Neuronal stem cell (in vitro differentiated cells): ENCODE measurements around the gene DUS1L.
A peak's percentile ranks its signal among the peaks of the same experiment; 100 is the strongest.

Experiments used
- DNase-seq: peaks from one replicate; pipeline ENCODE4 v3.0.0-alpha.2; 2013; ENCODE audit warnings: low spot score
- H2AFZ ChIP-seq: one replicate; pipeline ENCODE4 v1.6.1; 2013; ENCODE audit warnings: mild to moderate bottlenecking, low read length, inconsistent platforms
- H2AK5ac ChIP-seq: 2 replicates; pipeline ENCODE4 v1.6.1; 2013; ENCODE audit warnings: low read depth, mild to moderate bottlenecking, inconsistent platforms, low read length, moderate library complexity, mixed read lengths
- H2BK120ac ChIP-seq: 2 replicates; pipeline ENCODE4 v1.6.1; 2013; ENCODE audit warnings: low read depth, mild to moderate bottlenecking, inconsistent platforms, low read length, moderate library complexity, mixed read lengths
- H2BK12ac ChIP-seq: one replicate; pipeline ENCODE4 v1.6.1; 2013; ENCODE audit warnings: low read length, inconsistent platforms
- H2BK15ac ChIP-seq: 2 replicates; pipeline ENCODE4 v1.6.1; 2013; ENCODE audit warnings: mild to moderate bottlenecking, low read length, inconsistent platforms, mixed read lengths
- H2BK5ac ChIP-seq: one replicate; pipeline ENCODE4 v1.6.1; 2013; ENCODE audit warnings: inconsistent platforms, mild to moderate bottlenecking, low read length, moderate library complexity
- H3K14ac ChIP-seq: one replicate; pipeline ENCODE4 v1.6.1; 2013; ENCODE audit warnings: low read length, inconsistent platforms
- H3K18ac ChIP-seq: 2 replicates; pipeline ENCODE4 v1.6.1; 2013; ENCODE audit warnings: low read length, inconsistent platforms
- H3K23ac ChIP-seq: 2 replicates; pipeline ENCODE4 v1.6.1; 2013; ENCODE audit warnings: low read depth, mild to moderate bottlenecking, mixed read lengths, low read length, inconsistent platforms; ENCODE audit not compliant: poor library complexity
- H3K27ac ChIP-seq: replicated peaks from 3 replicates; pipeline ENCODE4 v1.5.1; 2013; ENCODE audit warnings: low read length, inconsistent platforms
- H3K27me3 ChIP-seq, 3 experiments: 2 replicates each; pipeline ENCODE4 v1.6.1; 2013; ENCODE audit warnings: low read length in 3 of 3, mild to moderate bottlenecking in 2 of 3, inconsistent platforms in 1 of 3, low read depth in 1 of 3, mixed read lengths in 1 of 3, moderate library complexity in 1 of 3; ENCODE audit not compliant: control insufficient read depth in 3 of 3, insufficient read depth in 3 of 3
- H3K36me3 ChIP-seq, 2 donors: replicated peaks in 1 of 2; 2 replicates each; pipeline ENCODE4 v1.6.1; 2013; ENCODE audit warnings: low read length in 2 of 2; ENCODE audit not compliant: control insufficient read depth in 2 of 2, insufficient read depth in 2 of 2
- H3K4ac ChIP-seq: 2 replicates; pipeline ENCODE4 v1.6.1; 2013; ENCODE audit warnings: inconsistent platforms, mild to moderate bottlenecking, low read length, moderate library complexity
- H3K4me1 ChIP-seq, 2 donors: 1 replicate in 1 of 2; 2 replicates in 1 of 2; pipeline ENCODE4 v1.6.1; 2013; ENCODE audit warnings: low read length in 2 of 2, low read depth in 1 of 2; ENCODE audit not compliant: control insufficient read depth in 2 of 2, insufficient read depth in 1 of 2
- H3K4me2 ChIP-seq: one replicate; pipeline ENCODE4 v1.6.1; 2013; ENCODE audit warnings: mild to moderate bottlenecking, low read length, inconsistent platforms; ENCODE audit not compliant: insufficient read depth, poor library complexity, severe bottlenecking
- H3K4me3 ChIP-seq, 2 donors: 2 replicates each; pipeline ENCODE4 v1.5.1; 2013; ENCODE audit warnings: low read length in 2 of 2, mild to moderate bottlenecking in 2 of 2, inconsistent platforms in 1 of 2, moderate library complexity in 1 of 2
- H3K79me1 ChIP-seq: one replicate; pipeline ENCODE4 v1.6.1; 2013; ENCODE audit warnings: low read depth, mild to moderate bottlenecking, inconsistent platforms, low read length, moderate library complexity
- H3K9ac ChIP-seq: one replicate; pipeline ENCODE4 v1.6.1; 2013; ENCODE audit warnings: mild to moderate bottlenecking, low read depth, low read length, inconsistent platforms; ENCODE audit not compliant: poor library complexity
- H3K9me3 ChIP-seq, 2 donors: replicated peaks in 1 of 2; 2 replicates each; pipeline versions ENCODE3 to v1.6.1; 2013; ENCODE audit warnings: low read length in 2 of 2, mild to moderate bottlenecking in 2 of 2, inconsistent platforms in 1 of 2, low read depth in 1 of 2, mixed read lengths in 1 of 2, moderate library complexity in 1 of 2; ENCODE audit not compliant: control insufficient read depth in 2 of 2, insufficient read depth in 1 of 2
- H4K8ac ChIP-seq: one replicate; pipeline ENCODE4 v1.6.1; 2013; ENCODE audit warnings: low read depth, mild to moderate bottlenecking, inconsistent platforms, low read length, moderate library complexity
- H4K91ac ChIP-seq: one replicate; pipeline ENCODE4 v1.6.1; 2013; ENCODE audit warnings: low read length, low read depth, mild to moderate bottlenecking, inconsistent platforms; ENCODE audit not compliant: poor library complexity
- WGBS, 2 donors: extraction: QIAGEN DNeasy Blood & Tissue Kit; methylation state at CpG; one replicate each; pipeline ENCODE4 v1.1.7; 2013; ENCODE audit warnings: missing lambda C conversion rate in 2 of 2, mixed read lengths in 1 of 2; ENCODE audit not compliant: insufficient read length in 2 of 2, insufficient replicate concordance in 1 of 2; ENCODE audit errors: extremely low coverage in 2 of 2; 5-methylcytosine and 5-hydroxymethylcytosine counted together

The DUS1L gene

DNA sequence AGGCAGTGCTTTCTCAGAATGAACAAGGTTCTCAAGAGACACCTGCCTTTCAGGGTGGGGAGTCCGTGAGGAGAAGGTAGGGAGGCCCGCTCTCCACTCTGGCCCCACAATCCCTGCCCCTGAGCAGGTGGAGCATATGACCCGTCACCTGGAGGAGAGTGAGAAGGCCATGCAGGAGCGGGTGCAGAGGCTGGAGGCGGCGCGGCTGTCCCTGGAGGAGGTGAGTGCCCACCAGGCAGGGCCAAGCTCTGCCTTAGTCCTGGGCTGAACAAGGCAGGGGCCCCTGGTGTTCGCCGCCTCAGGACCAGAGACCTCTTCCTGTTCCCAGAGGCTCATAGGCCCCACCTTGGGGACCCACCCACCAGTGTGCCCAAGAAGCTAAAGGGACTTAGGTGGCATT, 36.6 kb downstream of the DUS1L start:
- Histone ChIP-seq H3K14ac (no peak overlapping the region), H3K9me3 (peaks cover 0 to 2% of the 10 kb centered on the region in 2 donors), H3K27me3 (no peaks in the 10 kb centered on the region), H3K18ac (no peak overlapping the region), H3K4ac (no peak overlapping the region), H3K36me3 (peaks cover 22 to 29% of the 10 kb centered on the region in 2 donors), H4K8ac (no peak overlapping the region), H3K79me1 (peaks cover 10% of the 10 kb centered on the region), H2BK12ac (peak overlapping the region; percentile 10), H2BK15ac (peak overlapping the region; percentile 58), H3K4me1 (peaks cover 8 to 16% of the 10 kb centered on the region in 2 donors), H3K4me3 (no peak overlapping the region), H2BK120ac (no peak overlapping the region), H3K27ac (no peak overlapping the region), H3K9ac (no peak overlapping the region), H2BK5ac (no peak overlapping the region), H4K91ac (no peak overlapping the region), H2AK5ac (no peak overlapping the region), H3K4me2 (no peak overlapping the region), H2AFZ (no peak overlapping the region), H3K23ac (no peak overlapping the region)
- no CpG with 5 or more reads among the region's 9 CpGs for WGBS, 2 donors
- no peak for DNase-seq

DNA sequence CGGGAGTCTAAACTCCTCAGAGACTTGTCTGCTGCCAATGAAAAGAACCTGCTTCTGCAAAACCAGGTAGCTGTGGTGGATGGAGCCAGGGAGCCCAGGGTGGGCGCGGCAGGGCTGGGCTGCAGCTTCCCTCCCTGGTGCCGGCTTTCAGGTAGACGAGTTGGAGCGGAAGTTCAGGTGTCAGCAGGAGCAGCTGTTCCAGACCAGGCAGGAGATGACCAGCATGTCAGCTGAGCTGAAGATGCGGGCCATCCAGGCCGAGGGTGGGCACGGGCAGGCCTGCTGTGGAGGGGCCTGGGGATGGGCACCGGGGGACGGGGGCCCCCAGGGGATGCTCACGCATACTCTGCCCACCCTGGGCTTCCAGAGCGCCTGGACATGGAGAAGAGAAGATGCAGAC, 37.4 kb downstream of the DUS1L start:
- peaks cover 18 to 29% of the 10 kb centered on the region in 2 donors for H3K36me3 ChIP-seq
- peaks cover 10 to 20% of the 10 kb centered on the region in 2 donors for H3K4me1 ChIP-seq
- no CpG with 5 or more reads among the region's 13 CpGs for WGBS, 2 donors
- no peak overlapping the region for H2AFZ ChIP-seq
- H3K27me3 ChIP-seq: no peaks in the 10 kb centered on the region
- peak overlapping the region; percentile 11 for H3K4me2 ChIP-seq
- no peak overlapping the region for H3K4ac ChIP-seq
- H3K4me3 ChIP-seq: no peak overlapping the region
- no peak overlapping the region for H2AK5ac ChIP-seq
- peak overlapping the region; percentile 89 for H3K23ac ChIP-seq
- H2BK120ac ChIP-seq: no peak overlapping the region
- H2BK5ac ChIP-seq: peak overlapping the region; percentile 39
- H2BK12ac ChIP-seq: no peak overlapping the region
- H3K27ac ChIP-seq: no peak overlapping the region
- no peak overlapping the region for H3K9ac ChIP-seq
- H4K91ac ChIP-seq: no peak overlapping the region
- H3K9me3 ChIP-seq: peaks cover 0 to 2% of the 10 kb centered on the region in 2 donors
- no peak overlapping the region for H2BK15ac ChIP-seq
- DNase-seq: no peak
- no peak overlapping the region for H4K8ac ChIP-seq
- no peak overlapping the region for H3K14ac ChIP-seq
- H3K79me1 ChIP-seq: peaks cover 6% of the 10 kb centered on the region
- H3K18ac ChIP-seq: no peak overlapping the region

DNA sequence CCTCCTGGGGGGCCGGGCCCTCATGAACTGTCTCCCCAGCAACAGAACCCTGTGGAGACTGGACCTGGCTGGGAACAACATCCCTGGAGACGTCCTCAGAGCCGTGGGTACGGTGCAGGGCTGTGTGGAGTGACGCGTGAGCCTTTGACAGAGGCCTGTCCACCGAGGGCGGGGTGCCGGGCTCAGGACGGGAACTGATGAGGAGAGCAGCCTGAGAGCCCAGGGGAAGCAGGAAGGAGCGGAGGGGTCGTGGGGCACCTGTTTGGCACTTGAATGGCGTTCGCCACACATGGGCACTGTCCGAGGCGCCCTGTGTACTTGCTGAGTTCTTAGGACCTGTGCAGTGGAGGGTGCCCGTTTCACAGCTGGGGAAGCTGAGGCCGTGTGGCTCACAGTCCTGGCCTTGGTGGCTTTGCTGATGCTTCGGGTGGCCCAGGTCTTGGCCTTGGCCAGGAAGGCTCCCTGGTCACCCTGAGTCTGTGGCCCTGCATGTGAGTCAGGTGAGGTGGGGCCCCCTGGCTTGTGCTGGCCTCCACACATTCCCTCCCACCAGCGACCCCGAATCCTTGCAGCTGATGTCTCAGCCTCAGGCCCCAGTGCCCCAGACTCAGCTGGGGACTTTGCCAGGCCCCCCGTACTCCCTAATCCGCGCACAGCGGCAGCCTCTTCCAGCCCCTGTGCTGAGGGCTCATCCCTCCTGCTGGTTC, 40.0 kb downstream of the DUS1L start:
- Histone ChIP-seq H3K9ac (peak overlapping the region; percentile 77), H3K4ac (no peak overlapping the region), H3K23ac (peak overlapping the region; percentile 65)

DNA sequence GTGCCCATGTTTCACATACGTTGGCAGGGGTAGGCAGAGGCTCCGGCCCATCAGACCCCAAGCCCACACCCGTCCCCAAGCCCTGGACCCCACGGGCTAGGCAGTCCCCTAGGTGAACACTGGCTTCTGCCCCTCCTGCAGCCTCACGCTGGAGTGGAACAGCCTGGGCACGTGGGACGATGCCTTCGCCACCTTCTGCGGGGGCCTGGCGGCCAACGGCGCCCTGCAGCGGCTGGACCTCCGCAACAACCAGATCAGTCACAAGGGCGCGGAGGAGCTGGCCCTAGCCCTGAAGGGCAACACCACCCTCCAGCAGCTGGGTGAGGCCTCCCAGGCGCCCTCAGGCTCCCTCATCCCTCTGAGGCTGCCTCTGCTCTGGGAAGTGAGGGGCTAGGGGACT, 40.7 kb downstream of the DUS1L start:
- H3K27me3 ChIP-seq: no peaks in the 10 kb centered on the region

More for the DNA sequence above, 40.0 kb downstream of the DUS1L start:
- H3K18ac ChIP-seq: no peak overlapping the region
- no peak overlapping the region for H4K8ac ChIP-seq
- peaks cover 9 to 13% of the 10 kb centered on the region in 2 donors for H3K4me1 ChIP-seq
- no peak overlapping the region for H2AFZ ChIP-seq
- H3K4me3 ChIP-seq: no peak overlapping the region
- no peak overlapping the region for H3K14ac ChIP-seq
- H3K4me2 ChIP-seq: no peak overlapping the region
- peak overlapping the region; percentile 70 for H2AK5ac ChIP-seq
- H3K27me3 ChIP-seq: no peaks in the 10 kb centered on the region
- H3K36me3 ChIP-seq: peaks cover 13 to 29% of the 10 kb centered on the region in 2 donors
- peaks cover 23% of the 10 kb centered on the region for H3K79me1 ChIP-seq
- DNase-seq: no peak
- no peak overlapping the region for H2BK15ac ChIP-seq
- no peak overlapping the region for H3K27ac ChIP-seq
- no peak overlapping the region for H4K91ac ChIP-seq
- WGBS, 2 donors: no CpG with 5 or more reads among the region's 25 CpGs
- H3K9me3 ChIP-seq: peaks cover 0 to 2% of the 10 kb centered on the region in 2 donors
- H2BK5ac ChIP-seq: peak overlapping the region; percentile 94
- no peak overlapping the region for H2BK12ac ChIP-seq
- no peak overlapping the region for H2BK120ac ChIP-seq

More for the DNA sequence above, 40.7 kb downstream of the DUS1L start:
- peaks cover 17 to 28% of the 10 kb centered on the region in 2 donors for H3K36me3 ChIP-seq
- H3K23ac ChIP-seq: peak overlapping the region; percentile 65
- H3K79me1 ChIP-seq: peaks cover 24% of the 10 kb centered on the region
- H3K18ac ChIP-seq: no peak overlapping the region
- H2BK120ac ChIP-seq: no peak overlapping the region
- no peak overlapping the region for H3K4me3 ChIP-seq
- H2AK5ac ChIP-seq: no peak overlapping the region
- H2BK5ac ChIP-seq: peak overlapping the region; percentile 90
- no peak overlapping the region for H4K8ac ChIP-seq
- peak overlapping the region; percentile 81 for H3K9ac ChIP-seq
- H3K9me3 ChIP-seq: peaks cover 0 to 2% of the 10 kb centered on the region in 2 donors
- H2BK15ac ChIP-seq: no peak overlapping the region
- peaks cover 9 to 16% of the 10 kb centered on the region in 2 donors for H3K4me1 ChIP-seq
- WGBS, 2 donors: no CpG with 5 or more reads among the region's 17 CpGs
- no peak for DNase-seq
- H2BK12ac ChIP-seq: no peak overlapping the region
- no peak overlapping the region for H3K27ac ChIP-seq
- H3K4me2 ChIP-seq: no peak overlapping the region
- no peak overlapping the region for H2AFZ ChIP-seq
- no peak overlapping the region for H3K4ac ChIP-seq
- no peak overlapping the region for H4K91ac ChIP-seq
- H3K14ac ChIP-seq: no peak overlapping the region
